Activated CD4-positive, alpha-beta T cell treated with anti-CD3 and anti-CD28 coated beads, Interleukin-2, amount 50 U/mL, for 24 hours (primary cell): ENCODE measurements around the gene CR1L.
"Not testable (repeated sequence)": the region's sequence is repeated elsewhere in the genome, so short reads cannot be mapped to it uniquely, and the experiment has no call there.

Experiments used
- DNase-seq, 2 donors: peaks; one replicate each; pipeline ENCODE4 v3.0.0-alpha.2; 2020; ENCODE audit warnings: low read depth in 1 of 2, low spot score in 1 of 2

CR1L gene

DNA sequence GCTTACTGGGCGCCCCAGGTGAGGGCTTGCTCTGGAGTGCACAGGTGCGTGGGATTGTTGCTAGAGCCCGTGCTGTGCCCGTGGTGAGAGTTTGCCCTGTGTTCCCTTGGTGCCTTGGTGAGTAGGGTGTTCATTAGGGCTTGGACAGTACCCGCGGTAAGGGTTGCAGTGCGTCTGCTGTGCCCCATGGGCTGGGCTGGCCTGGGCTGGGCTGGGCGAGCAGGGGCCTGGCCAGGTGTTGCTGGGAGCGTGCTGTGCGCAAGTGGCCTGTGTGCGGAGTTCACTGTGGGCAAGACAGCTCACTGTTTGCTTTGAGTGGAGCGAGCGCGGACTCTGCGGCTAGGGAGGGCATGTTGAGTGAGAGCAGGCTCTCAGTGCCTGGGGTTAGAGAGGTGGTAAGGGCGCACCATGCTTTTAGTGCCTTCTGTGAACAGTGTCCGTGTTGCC is 725 bp downstream of the CR1L start:
- no peak for DNase-seq

DNA sequence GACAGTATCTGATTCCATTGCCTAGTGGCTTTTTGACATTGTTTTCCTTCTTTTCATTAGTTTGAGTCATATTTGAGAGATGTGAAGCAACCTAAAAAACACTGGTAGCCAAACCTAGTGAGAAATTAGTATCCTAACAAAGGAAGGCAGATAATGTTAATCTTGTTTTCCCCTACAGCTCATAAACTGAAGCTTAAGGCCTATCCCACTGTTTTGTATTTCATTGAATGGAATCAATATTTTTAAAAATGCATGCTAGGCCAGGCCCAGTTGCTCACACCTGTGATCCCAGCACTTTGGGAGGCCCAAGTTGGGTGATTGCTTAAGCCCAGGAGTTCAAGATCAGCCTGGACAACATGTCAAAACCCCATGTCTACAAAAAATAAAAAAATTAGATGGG is 1.2 kb downstream of the CR1L start:
- DNase-seq = no peak

DNA sequence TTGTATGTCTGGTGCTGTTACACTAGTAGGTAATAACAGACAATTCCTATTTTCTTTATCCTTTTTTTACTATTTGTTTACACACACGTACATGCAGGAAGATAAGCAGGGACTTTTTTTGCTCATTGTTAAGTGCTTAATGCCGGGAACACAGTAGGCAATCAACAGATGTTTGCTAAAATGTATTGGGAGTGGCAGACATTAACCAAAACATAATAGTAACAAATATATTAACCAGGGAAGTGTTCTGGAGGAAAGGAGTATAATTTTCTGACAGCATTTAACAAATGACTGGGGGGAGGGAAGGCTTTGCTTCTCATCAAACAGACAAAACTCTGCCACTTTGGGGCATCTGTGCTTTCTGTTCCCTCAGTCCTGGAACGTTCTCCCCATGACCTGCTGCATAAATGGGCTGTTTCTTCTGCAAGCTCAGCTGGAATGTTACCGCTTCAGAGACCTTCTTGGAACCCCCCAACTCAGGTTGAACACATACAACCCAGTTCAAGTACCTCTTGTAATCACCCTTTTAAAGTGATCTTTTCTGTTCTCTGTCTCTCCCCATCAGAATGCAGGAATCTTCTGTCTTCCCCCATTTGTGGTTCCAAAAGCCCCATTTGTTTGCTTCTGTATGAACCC is 2.1 kb downstream of the CR1L start:
- no peak for DNase-seq

DNA sequence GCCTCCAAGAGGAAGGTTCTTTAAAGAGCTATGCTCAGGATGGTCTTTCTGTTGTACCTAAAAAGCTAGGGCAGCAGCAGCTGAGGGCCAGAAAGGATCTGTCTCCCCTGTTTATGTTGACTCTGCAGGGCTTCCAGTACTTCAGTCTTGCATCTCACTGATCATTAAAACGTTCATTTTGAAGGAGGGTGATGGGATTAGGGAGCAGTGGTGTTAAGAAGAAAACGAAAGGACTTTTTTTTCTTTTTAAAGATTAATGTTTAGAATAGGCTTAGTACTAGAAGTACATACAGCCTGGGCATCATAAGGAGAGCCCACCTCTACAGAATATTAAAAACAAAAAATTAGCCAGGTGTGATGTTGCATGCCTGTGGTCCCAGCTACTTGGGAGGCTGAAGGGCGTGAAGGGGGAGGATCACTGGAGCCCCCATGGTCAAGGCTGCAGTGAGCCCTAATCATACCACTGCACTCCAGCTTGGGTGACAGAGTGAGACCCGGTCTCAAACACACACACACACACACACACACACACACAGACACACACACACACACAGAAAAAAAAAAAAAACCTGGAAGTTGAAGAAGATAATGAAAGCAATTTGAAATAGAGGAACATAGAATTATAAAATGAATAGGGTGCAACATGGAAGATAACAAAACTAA is 2.9 kb downstream of the CR1L start:
- no peak for DNase-seq

DNA sequence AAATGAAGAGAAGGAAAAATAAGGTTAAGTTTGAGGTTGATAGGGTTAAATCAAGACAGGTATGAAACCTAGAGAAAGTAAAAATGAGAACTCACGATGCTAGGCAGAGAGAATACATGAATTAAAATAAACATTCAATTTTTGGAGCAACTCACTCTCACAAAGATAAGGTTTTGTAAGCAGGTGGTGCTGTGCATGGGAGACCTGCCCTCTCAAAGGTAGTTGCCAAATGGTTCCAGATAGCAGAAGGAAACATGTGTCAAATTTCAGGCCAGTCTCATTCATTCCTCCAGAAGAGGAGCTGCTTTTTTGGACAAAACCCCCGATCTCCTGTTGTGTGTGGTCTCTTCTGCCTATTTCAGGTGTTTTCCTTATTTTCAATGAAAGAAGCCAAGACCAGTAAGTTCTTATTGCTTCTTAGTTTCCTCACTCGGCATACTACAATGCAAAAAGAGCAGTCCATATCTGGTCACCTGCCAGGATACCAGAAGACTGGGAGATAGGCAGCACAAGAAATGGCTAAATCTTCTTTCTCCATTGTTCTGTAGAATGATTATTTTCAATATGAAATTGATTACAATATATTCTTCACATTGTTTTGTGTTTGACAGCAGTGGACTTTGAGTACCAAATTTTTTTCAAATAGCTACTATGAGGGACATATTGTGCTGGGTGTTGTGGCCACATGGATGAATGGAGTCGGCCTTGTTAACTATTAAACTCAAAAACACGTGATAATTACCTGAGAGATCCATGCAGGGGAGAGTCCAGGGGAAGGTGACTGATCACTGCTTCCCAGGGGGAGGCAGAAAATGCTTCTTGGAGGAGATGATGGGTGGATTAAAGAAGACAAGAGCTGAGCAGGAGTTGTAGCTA is 3.6 kb downstream of the CR1L start:
- no peak for DNase-seq

DNA sequence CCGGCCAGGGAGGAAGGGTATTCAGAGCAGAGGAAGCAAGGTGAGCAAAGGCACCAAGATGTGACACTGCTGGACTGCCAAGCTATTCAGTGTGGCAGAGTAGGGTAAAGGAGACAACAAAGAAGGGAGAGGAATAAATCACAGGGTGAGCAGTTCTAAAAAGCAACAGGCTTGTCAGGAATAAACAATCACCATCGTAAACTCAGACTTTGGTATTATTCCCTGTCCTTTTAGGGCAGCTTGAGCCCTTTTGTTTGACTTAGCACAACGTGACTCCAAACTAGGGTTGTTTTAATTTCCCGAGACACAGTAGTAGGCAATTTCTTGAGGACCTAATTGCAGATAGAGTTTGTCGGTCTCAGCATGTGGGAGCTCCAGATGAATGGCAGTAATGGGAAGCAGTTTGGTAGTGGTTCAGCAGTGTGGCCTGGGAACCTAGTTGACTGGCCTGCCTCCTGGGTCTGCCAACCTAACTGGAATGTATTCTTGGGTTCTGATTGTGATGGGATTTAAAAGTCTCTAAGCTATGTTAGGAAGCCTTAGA is 4.3 kb downstream of the CR1L start:
- no peak for DNase-seq

DNA sequence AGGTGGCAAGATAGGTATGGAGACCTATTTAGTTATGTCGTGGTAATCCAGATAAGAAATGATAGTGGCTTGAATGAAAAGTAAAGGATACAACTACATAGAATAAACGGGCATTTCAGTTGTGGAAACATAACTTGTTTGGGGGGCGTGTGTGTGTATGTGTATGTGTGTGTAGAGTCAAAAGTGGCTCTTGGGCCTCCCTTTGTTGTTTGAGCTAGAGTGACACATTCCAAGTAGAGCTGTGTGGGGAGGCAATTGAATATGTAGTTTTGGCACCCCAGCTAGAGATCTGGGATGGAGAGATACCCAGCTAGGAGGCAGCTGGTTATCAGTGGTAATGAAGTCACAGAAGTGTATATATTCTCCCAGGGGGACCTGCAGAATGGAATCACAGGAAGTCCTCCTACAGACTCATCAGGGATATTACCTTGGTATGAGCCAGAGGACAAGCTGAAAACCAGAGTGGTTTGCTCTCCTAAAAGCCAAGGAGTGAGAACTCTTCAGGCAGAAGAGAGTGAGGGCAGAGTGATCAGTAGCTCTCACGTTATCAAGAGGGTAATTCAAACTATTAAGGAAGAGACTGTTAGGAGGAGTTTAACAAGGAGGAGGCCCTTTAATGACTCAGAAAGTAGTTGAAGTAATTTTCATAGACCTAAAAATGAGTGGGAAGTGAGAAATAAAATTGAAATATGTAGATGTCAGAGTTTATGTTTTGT is 5.1 kb downstream of the CR1L start:
- no peak for DNase-seq

DNA sequence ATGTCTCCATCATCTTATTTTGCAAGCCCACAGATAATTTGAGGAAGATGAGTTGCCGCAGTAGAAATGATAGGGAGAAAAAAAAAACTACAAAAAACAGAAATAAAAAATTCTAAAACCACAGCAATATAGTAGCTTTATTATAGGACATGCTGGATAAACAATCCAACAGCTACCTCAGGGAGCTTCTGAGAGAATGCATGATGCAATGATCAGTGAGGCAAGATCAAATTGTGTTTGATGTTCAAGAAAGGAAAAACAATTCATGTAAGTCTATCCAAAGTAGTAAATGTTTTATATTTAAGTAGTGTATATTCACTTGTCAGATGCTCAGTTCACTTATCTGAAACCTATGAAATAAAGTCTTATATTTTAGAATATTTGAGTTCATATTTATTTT is 6.7 kb downstream of the CR1L start:
- DNase-seq = no peak

DNA sequence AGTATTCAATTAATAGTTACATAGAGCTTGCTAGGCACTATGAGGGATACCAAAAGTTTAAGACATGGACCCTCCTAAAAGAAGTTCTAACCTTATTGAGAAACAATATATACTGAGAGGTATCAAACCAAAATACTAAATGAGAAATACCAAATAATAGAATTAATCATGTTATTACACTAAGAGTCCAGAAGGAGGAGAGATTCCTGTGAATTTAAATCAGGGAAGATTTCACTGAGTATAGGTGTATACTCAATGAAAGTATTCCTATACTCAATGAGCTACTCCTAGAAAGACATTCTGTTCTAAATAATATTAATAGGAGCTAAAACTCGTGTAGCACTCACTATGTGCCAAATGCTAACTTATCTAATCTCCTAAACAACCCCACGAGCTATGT is 9.4 kb downstream of the CR1L start:
- no peak for DNase-seq

DNA sequence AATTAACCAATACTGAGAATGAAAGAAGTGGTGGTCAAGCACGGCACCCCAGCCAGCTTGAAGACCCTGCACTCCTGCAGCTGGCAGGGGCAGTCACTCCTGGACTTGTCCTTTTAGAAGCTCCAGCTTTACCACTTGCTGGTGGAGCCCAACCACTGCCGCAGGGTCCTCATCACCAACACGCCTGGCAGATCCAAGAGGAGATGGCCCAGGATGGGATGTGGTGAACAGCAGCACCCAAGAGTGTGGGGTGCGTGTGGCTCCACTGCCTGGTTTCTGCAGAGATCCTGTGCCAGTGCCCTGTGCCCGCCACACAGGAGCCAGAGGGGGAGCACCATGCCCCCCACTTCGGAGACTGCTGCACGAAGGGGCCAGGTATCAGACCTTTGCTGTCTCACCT is 13.5 kb downstream of the CR1L start:
- DNase-seq = no peak

DNA sequence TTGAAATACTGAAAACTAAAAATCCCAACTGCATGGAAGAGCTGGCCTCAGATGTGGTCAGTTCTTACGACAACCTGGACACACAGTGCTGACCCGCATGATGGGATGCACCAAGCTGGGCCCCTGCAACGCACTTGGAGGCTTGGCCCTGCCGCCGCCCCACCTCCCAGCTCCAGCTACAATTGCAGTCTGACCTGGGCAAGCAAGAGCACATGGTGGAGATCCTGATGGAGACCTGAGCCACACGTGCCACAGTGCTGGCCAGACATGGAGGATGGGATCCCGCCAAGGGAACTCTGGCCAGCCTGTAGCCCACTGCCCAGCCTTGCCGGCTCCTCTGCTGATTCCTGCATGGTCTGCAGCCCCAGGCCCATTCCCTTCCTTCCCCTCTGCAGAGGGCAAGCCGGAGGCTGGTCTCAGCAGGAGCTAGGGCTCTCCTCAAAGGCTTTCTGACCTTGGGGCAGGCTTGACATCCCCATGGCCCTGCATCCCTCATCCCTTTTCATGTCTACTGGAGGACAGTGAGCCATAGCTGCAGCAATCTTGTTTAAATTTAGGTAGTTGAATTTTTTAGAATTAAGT is 14.1 kb downstream of the CR1L start:
- DNase-seq = no peak

DNA sequence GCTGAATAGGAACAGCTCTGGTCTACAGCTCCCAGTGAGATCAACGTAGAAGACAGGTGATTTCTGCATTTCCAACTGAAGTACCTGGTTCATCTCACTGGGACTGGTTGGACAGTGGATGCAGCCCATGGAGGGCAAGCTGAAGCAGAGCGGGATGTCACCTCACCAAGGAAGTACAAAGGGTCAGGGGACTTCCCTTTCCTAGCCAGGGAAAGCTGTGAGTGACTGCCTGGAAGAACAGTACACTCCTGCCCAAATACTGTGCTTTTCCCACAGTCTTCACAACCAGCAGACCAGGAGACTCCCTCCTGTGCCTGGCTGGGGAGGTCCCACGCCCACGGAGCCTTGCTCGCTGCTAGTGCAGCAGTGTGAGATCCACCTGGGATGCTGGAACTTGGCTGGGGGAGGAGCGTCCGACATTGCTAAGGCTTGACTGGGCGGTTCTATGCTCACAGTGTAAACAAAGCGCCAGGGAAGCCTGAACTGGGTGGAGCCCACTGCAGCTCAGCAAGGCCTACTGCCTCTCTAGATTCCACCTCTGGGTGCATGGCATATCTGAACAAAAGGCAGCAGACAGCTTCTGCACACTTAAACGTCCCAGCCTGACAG is 14.7 kb downstream of the CR1L start:
- DNase-seq = no peak

DNA sequence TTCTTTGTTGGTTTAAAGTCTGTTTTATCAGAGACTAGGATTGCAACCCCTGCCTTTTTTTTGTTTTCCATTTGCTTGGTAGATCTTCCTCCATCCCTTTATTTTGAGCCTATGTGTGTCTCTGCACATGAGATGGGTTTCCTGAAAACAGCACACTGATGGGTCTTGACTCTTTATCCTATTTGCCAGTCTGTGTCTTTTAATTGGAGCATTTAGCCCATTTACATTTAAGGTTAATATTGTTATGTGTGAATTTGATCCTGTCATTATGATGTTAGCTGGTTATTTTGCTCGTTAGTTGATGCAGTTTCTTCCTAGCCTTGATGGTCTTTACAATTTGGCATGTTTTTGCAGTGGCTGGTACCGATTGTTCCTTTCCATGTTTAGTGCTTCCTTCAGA is 16.5 kb downstream of the CR1L start:
- not testable (repeated sequence) for DNase-seq

DNA sequence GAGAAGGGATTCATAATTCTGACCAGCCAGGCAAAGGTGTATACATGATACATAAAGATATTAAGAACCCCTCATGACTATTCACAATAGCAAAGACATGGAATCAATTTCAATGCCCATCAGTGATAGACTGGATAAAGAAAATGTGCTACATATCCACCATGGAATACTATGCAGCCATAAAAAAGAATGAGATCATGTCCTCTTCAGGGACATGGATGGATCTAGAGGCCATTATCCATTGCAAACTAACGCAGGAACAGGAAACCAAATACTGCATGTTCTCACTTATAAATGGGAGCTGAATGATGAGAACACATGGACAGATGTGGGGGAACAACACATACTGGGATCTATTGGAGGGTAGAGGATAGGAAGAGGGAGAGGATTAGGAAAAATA is 21.4 kb downstream of the CR1L start:
- no peak for DNase-seq

DNA sequence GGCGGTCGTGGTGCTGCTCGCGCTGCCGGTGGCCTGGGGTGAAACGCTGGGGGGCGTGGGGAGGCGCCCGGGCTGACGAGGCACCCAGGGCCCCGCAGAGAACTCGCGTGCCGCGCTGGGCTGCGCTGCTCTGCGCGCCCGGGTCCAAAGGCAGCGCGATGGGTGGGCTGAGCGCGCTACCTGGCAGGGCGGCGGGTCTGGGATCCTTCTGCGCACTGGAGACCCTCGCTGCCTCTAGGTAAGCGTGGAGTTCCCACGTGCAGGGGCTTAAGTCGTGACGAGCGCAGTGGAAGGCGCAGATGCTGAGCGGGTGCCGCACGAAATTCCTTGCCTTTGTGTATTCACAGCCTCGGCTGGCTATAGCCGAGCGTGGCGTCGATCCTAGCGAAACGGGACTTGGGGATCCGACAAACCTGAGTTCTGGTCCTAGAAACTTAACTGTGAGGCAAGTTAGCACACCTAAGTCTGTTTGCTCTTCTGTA is 24.6 kb downstream of the CR1L start:
- DNase-seq = no peak

DNA sequence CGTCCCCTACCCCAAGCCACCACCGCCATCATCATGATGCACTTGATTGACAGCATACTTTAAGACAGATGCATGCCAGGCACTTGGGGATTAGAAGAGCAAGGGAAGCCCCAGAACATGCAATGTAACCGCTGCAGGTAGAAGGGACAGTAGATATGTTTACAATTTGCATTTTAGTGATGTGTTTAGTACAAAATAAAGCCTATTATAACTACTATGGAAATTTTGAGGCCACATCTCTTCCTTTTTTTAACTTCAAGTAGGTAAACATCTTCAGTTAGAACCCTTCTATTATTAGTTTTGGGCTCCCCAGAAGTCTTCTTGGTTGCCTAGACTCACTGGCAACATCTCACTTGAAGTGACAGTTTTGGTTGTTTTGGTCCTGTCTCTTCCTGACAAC is 25.3 kb downstream of the CR1L start:
- no peak for DNase-seq

DNA sequence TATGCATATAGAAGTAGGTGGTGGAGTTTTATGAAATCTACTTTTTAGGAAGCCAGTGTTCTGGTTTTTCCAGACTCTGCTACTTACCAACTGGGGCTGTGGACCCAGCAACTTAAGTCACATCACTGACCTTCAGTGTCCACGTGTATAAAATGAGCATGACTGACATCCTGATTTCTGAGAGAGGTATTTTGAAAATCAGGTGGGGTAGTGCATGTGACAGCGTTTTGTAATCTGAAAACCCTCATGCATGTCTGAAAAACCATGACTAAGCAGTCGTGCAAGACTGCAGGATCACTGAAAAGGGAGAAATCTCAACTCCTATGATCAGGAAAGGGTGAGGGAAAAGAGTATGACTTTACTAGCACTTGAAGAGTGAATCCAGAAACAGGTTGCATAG is 26.1 kb downstream of the CR1L start:
- no peak for DNase-seq

DNA sequence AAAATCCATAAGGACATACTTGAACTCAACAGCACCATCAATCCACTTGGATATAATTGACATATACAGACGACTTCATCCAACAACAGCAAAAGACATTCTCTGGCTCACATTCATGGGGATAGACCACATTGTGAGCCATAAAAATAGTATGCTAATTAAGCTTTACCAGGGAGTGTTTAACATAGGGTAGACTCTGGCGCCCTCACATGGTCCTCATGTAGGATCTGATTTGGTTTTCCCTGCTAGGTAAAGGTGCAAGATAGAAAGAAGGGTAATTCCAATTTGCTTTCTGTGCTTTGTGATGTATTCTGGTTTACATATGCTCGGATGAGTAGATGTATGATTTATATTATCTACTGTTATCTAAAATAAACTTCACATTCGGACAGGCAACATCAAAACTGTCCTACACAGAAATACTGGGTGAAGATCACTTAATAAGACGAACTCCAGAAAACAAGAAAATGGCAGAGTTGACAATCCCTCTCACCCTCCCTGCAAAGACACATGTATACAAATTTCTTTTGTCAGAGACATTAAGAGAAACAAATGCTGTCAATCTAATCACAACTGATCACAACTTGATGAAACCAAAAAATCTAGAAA is 27.7 kb downstream of the CR1L start:
- DNase-seq = no peak

DNA sequence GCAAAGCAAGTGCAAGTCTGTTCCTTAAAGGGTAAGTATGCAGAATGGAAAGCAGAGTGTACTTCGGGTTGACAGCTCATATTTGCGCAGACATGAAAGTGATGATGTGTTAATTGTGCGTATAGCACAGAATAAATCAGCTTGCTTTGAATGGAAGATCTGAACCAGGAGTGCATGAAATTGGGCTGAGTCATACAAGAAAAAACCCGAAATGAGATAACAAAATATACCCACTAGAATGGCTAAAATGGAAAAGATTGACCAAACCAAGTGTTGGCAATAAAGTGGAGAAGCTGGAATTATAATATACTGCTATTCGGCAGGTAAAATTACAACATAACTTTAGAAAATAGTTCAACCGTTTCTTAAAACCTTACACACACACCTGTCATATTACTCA is 28.5 kb downstream of the CR1L start:
- DNase-seq = no peak

DNA sequence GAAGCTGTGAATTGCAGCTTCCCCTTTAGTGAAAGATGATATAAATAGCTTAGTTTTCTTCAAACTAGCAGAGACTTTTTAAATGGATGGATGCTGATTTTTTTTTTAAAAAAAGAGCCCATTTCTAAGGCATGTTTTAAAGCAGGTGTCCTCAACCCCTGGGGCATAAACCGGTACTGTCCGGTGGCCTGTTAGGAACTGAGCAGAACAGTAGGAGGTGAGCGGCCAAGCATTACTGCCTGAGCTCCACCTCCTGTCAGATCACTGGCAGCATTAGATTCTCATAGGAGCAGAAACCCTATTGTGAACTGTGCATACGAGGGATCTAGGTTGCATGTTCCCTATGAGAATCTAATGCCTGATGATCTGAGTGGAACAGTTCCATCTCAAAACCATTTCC is 31.2 kb downstream of the CR1L start:
- DNase-seq = no peak
